Mucosa of rectum (tissue), 2 donors: ENCODE results near the gene LPCAT3.
A peak's percentile ranks its signal among the peaks of the same experiment; 100 is the strongest.

Source experiments
- H3K27ac ChIP-seq, 2 donors: one replicate each; pipeline ENCODE4 v1.7.0; 2013; ENCODE audit warnings: inconsistent platforms in 2 of 2, low read depth in 2 of 2, low read length in 2 of 2
- H3K27me3 ChIP-seq, 2 donors: one replicate each; pipeline ENCODE4 v1.7.0; 2013; ENCODE audit warnings: low read length in 2 of 2; ENCODE audit not compliant: control insufficient read depth in 2 of 2, insufficient read depth in 2 of 2
- H3K36me3 ChIP-seq, 2 donors: one replicate each; pipeline ENCODE4 v1.7.0; 2013; ENCODE audit warnings: low read length in 2 of 2; ENCODE audit not compliant: control insufficient read depth in 2 of 2, insufficient read depth in 2 of 2
- H3K4me1 ChIP-seq, 2 donors: one replicate each; pipeline ENCODE4 v1.7.0; 2013; ENCODE audit warnings: low read length in 2 of 2, mild to moderate bottlenecking in 1 of 2; ENCODE audit not compliant: control insufficient read depth in 2 of 2, insufficient read depth in 2 of 2
- H3K4me3 ChIP-seq, 2 donors: one replicate each; pipeline ENCODE4 v1.7.0; 2013; ENCODE audit warnings: low read length in 2 of 2
- H3K9ac ChIP-seq, 2 donors: one replicate each; pipeline ENCODE4 v1.7.0; 2013; ENCODE audit warnings: low read length in 2 of 2, low read depth in 1 of 2, mild to moderate bottlenecking in 1 of 2
- H3K9me3 ChIP-seq, 2 donors: one replicate each; pipeline ENCODE4 v1.7.0; 2013; ENCODE audit warnings: low read length in 2 of 2; ENCODE audit not compliant: control insufficient read depth in 2 of 2
- donor health status: healthy.
- donor health status: Normal muscosa, but diverticular disease.

Gene LPCAT3

DNA sequence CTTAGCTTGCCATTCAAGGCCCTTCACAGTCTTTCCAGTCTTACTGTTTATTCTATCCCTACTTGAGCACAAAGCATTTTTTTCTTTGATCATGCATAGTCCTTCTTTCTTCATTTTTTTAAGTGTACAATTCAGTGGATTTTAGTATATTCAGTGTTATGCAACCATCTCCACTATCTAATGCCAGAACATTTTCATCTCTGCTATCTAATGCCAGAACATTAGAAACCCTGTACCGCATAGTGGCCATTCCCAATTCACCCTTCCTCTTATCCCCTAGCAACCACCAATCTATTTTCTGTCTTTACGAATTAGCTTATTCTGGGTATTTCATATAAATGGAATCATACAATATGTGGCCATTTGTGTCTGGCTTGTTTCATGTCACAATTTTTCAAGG lies 13.4 kb downstream of the LPCAT3 start:
- Histone ChIP-seq H3K4me1 (no peaks in the 10 kb centered on the region), H3K9ac (no peak overlapping the region), H3K36me3 (peaks cover 2 to 5% of the 10 kb centered on the region in 2 donors), H3K9me3 (no peaks in the 10 kb centered on the region), H3K4me3 (no peak overlapping the region), H3K27me3 (no peaks in the 10 kb centered on the region), H3K27ac (no peak overlapping the region)

DNA sequence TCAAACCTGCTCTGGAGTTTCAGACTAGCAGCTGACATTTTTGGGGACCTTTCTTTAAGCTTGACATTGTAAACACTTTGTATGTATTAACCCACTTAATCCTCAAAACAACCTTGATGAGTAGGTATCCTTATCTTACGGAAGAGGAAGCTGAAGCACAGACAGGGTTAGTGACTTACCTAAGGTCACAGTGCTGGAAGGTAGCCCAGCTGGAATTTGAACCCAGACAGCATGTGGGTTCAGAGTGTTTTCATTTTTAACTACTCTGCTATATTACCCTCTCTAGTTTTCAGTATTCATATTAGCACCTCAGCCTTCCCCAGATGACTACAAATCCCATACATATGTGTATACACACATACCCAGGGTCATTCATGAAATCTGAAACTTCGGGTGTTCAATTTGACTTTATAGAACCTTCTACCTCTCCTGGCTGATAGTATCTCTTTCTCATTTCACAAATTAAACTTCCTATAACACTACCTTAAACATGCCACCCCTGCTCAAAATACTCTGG lies 13.9 kb downstream of the LPCAT3 start:
- no peak overlapping the region for H3K4me3 ChIP-seq
- H3K27me3 ChIP-seq, result no peaks in the 10 kb centered on the region
- H3K36me3 ChIP-seq, result peaks cover 2 to 4% of the 10 kb centered on the region in 2 donors
- no peaks in the 10 kb centered on the region for H3K9me3 ChIP-seq
- H3K4me1 ChIP-seq, result no peaks in the 10 kb centered on the region
- no peak overlapping the region for H3K9ac ChIP-seq
- no peak overlapping the region for H3K27ac ChIP-seq

DNA sequence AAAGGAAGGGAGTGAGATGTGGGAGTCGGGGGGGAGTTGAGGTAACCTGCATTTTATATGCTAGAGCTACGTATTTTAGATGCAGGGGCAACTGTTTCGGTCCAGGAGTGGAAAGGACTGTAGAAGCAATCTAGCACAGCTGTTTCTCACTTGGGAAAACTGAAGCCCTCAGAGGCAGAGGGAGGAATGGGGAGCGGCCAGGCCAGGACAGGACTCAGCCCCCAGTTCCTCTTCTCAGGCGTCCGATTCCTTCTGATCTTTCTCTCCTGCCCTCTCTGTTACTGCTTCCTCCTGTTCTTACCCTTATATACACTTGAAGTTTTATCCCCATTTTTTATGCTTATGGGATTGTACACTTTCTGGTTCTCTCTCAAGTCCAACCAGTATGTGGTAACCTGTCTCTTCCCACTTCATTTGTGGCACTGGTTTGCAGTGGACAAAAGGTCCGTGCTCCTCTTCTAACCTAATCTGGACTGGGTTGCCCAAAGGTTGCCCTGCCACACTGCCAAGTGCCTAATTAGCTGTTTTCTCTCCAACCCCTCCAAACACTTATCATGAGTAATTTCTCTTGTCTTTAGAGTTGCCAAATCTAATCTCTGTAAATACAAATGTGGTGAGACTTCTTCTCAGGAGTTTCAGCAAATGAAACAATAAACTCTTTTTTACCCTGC lies 16.2 kb downstream of the LPCAT3 start:
- no peaks in the 10 kb centered on the region for H3K9me3 ChIP-seq
- no peaks in the 10 kb centered on the region for H3K27me3 ChIP-seq
- H3K4me1 ChIP-seq, result peaks cover 0 to 7% of the 10 kb centered on the region in 2 donors
- no peak overlapping the region for H3K9ac ChIP-seq
- H3K27ac ChIP-seq, result no peak overlapping the region
- H3K4me3 ChIP-seq, result no peak overlapping the region
- peaks cover 5% of the 10 kb centered on the region in 2 donors for H3K36me3 ChIP-seq

DNA sequence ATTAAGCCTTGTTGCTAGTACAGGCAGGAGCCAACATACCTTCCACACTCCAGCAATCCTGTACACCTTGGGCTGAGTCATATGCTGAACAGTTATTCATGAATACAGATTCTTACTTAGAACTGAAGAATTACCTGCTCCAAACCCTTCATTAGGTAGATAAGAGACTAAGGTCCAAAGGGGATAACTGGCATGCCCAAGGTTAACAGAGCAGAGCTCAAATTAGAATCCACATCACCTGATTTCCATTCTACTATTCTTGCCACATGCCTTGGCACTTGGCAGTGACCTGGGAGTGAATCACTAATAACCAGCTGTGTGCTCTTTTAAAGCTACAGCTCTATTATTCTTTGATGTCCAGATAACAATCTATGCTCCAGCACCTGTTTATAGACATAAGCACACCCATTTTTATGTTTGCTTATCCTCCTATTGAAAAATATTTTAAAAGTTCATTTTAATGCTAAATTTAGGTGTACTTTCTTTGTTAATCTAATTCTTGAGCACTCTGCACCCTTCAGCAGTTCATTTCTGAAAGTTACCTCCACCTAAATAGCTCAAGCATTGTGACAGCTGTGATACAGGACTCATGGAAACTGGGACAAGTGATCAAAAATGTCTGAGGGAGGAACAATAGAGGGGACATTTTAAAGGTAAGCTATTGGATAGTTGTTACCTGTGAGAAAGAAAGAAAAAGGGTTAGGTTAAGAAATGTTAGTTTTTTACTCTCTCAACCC lies 19.4 kb downstream of the LPCAT3 start:
- no peaks in the 10 kb centered on the region for H3K9me3 ChIP-seq
- H3K27me3 ChIP-seq, result no peaks in the 10 kb centered on the region
- H3K36me3 ChIP-seq, result peaks cover 3 to 7% of the 10 kb centered on the region in 2 donors
- no peak overlapping the region for H3K4me3 ChIP-seq
- peaks cover 0 to 7% of the 10 kb centered on the region in 2 donors for H3K4me1 ChIP-seq
- no peak overlapping the region for H3K9ac ChIP-seq
- no peak overlapping the region for H3K27ac ChIP-seq

DNA sequence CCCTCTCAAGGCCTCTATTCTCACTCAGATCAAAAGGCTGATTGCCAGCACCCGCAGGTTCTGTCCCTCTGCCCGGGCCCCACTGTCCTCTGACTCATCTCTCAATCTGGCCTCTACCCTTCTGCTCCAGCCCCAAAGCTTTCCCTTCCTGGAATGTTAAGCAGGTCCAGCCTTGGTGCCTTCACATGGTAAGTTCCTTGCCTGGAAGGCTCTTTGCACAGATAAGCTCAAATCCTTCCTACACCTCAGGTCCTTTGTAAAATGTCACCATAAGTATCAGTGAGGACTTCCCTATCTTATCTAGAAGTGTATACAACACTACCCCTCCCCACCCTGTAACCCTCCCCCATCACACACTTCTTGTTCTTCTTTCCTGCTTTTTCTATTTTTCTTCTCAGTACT lies 22.2 kb downstream of the LPCAT3 start:
- H3K27ac ChIP-seq, result no peak overlapping the region
- no peak overlapping the region for H3K4me3 ChIP-seq
- peaks cover 0 to 7% of the 10 kb centered on the region in 2 donors for H3K4me1 ChIP-seq
- H3K36me3 ChIP-seq, result peaks cover 3 to 10% of the 10 kb centered on the region in 2 donors
- no peak overlapping the region for H3K9ac ChIP-seq
- H3K9me3 ChIP-seq, result no peaks in the 10 kb centered on the region
- no peaks in the 10 kb centered on the region for H3K27me3 ChIP-seq

DNA sequence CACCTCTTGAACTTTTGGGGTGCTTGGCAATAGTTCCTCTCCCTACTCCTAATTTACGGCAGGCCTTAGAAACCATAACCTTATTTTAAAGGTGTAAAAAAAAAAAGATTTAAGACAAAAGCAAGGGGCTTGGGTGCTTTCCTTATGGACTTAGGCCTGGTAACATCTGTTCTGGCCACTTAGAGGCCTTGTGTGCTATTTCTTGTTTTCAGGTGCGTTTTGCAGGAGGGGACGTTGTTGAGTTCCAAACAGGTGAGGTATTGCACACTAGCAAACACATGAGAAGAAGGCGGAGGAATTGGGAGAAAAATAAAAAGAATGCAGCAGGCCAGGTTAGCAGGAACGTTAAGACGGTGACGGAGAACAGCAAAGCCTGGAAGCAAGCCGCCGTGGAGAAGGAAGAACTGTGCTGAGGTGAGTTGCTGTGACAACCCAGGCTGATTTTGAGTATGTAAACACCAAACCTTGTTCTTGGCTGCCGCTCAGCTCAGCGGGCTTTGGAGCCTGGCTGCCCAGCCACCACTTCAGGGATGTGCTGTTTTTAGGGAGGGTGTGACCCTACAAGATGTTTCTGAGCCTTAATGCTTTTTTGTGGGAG lies 30.2 kb downstream of the LPCAT3 start:
- peak overlapping the region; percentile 17 to 32 for H3K27ac ChIP-seq
- H3K27me3 ChIP-seq, result no peaks in the 10 kb centered on the region
- H3K9me3 ChIP-seq, result no peaks in the 10 kb centered on the region
- peak overlapping the region in 1 of 2 donors; percentile 20 for H3K4me3 ChIP-seq
- peaks cover 5 to 10% of the 10 kb centered on the region in 2 donors for H3K4me1 ChIP-seq
- H3K9ac ChIP-seq, result peak overlapping the region in 1 of 2 donors; percentile 56
- H3K36me3 ChIP-seq, result peaks cover 8 to 19% of the 10 kb centered on the region in 2 donors

DNA sequence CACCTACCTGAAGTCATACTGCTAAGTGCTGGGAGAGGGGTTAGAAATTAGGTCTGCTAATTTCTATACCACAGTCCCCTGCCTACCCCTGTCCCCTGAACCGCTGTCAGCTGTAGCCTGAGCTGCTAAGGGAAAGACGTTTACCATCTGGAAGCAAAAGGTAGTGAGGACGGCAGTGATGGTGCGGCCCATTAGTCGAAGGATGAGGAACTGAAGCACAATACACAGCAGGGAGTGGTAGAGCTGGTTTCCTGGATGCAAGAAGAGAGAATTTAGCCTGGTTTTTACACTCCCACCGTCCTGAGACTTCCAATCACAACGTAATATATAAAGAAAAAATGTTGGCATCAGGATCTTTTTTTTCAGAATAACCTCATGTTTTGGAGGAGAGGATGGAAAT lies 35.7 kb downstream of the LPCAT3 start:
- Histone ChIP-seq H3K27me3 (no peaks in the 10 kb centered on the region), H3K4me1 (peaks cover 0 to 6% of the 10 kb centered on the region in 2 donors), H3K27ac (no peak overlapping the region), H3K9me3 (no peaks in the 10 kb centered on the region), H3K36me3 (peaks cover 37 to 57% of the 10 kb centered on the region in 2 donors), H3K4me3 (no peak overlapping the region), H3K9ac (no peak overlapping the region)

DNA sequence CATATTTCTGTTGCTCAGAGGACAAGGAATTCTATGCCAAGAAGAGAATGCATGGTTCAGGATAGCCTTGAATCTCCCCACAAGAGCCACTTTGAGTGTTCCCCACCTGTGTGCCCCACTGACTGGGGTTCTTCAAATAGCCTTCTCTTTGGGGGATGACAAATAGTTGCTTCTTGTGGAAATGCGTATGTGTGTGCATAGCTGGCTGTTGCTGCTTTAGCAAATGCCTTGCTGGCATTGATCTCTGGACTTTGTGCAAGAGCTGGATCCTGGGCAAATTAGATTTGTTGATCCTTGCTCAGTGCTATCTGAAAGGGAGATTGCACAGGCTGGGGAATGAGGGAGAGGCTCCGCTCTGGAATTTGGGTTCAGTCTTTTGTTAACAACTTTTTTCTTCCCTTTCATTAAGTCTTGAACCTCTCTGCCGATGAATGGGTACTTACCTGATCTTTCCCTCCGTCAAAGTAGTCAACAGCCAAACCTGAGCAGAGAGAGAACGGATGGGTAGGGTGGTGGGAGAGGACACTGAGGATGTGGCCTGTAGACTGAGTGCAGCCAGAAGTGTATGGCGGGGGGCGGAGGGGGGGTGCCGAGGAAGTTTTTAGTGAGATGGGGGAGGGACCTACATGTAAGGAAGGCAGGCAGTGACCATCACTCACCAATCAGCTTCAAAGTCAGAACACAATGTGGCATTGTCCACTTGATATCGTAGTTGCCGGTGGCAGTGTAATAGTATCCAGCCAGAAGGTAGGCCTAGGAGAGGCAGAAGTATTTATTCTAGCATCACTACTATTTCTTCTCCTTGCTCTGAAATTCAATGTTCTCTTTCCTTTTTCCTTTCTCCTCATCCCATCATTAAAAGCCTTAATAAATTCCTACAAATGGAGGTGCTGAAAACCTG lies 36.9 kb downstream of the LPCAT3 start:
- Histone ChIP-seq H3K4me1 (peaks cover 0 to 6% of the 10 kb centered on the region in 2 donors), H3K9ac (no peak overlapping the region), H3K4me3 (no peak overlapping the region), H3K36me3 (peaks cover 48 to 69% of the 10 kb centered on the region in 2 donors), H3K27ac (no peak overlapping the region), H3K9me3 (no peaks in the 10 kb centered on the region), H3K27me3 (no peaks in the 10 kb centered on the region)

DNA sequence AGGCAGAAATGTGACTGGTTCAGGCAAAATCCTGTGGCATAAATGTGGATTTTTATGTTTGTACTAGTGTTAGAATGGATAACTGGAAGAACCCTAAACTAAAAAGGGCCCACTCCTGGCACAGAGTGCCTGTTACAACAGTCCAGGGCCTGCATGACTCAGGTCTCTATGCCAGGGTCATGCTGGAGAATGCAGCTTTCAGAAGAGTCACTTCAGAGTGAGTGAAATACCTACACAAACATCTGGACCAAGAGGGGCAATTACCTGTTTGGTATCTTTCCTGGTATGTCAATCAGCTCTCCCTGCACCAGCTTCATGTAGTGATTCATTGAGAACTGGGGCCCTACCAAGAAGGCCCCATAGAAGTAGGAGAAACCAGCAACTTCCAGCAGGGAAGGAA lies 37.5 kb downstream of the LPCAT3 start:
- Histone ChIP-seq H3K27me3 (no peaks in the 10 kb centered on the region), H3K9ac (no peak overlapping the region), H3K27ac (no peak overlapping the region), H3K4me3 (no peak overlapping the region), H3K36me3 (peaks cover 54 to 72% of the 10 kb centered on the region in 2 donors), H3K9me3 (no peaks in the 10 kb centered on the region), H3K4me1 (peaks cover 0 to 6% of the 10 kb centered on the region in 2 donors)
